ENCODE data around the gene PPP4R4.

- TF ChIP-seq POLR2A (IDR thresholded peaks at IDR 0.05; ENCODE audit: low read length) (no peak), GATA1 (IDR thresholded peaks at IDR 0.05; ENCODE audit: low read depth, low read length) (no peak)
These were observed 8.4 kb upstream of the PPP4R4 start for GRCh38 chr14:94165744-94166143.

All from erythroblast (primary cell).